GM12878 (cell line): ENCODE data around the gene ANKRD33. TPM values are rescaled to one million over a fixed set of nuclear protein-coding genes. Genes with fewer than 3 reads are reported as not detected.

Source experiments
- ATAC-seq: fragments of 200-7000 bp; cut with Tn5 transposase; 3 replicates; pipeline ENCODE4 v1.9.1; 2020; ENCODE audit warnings: mild to moderate bottlenecking, moderate library complexity
- BruUV-seq: library from RNA; stranded (reverse); fragments of 400-500 nt; replicated peaks from 2 replicates; lab custom pipeline; 2021; lab: Mats Ljungman, UMichigan
- CTCF ChIA-PET: fragments of 300-600 bp; sonication (Branson Sonifier 250); formaldehyde crosslinking; extraction: SDS; loops from one replicate; lab custom pipeline; 2021; ENCODE audit warnings: inconsistent platforms; lab: Yijun Ruan, JAX
- POLR2A ChIA-PET: fragments of 350-600 bp; formaldehyde crosslinking; extraction: SDS; loops from one replicate; lab custom pipeline; 2021; ENCODE audit warnings: inconsistent platforms; lab: Charles Lee
- RAD21 ChIA-PET: fragments of 300-600 bp; sonication (Branson Sonifier 250); formaldehyde crosslinking; loops from one replicate; lab custom pipeline; 2023; ENCODE audit warnings: antibody characterized with exemption; ENCODE audit not compliant: unreplicated experiment; lab: Charles Lee
- SMC1A ChIA-PET: fragments of 300-600 bp; sonication (Branson Sonifier 250); formaldehyde crosslinking; loops from one replicate; lab custom pipeline; 2023; ENCODE audit not compliant: unreplicated experiment, uncharacterized antibody; lab: Charles Lee
- DNase-seq: peaks from one replicate; pipeline ENCODE4 v3.0.0-alpha.2; 2011; ENCODE audit warnings: low read depth, low spot score
- FAIRE-seq: peaks from 3 replicates; lab custom pipeline; 2011; peaks lifted over from hg19 to GRCh38; lab: Jason Lieb, UNC
- H2AFZ ChIP-seq: 2 replicates; pipeline ENCODE4 v1.6.0; 2011; ENCODE audit warnings: low read depth, low read length, control low read depth; ENCODE audit not compliant: control insufficient read depth
- H3K27ac ChIP-seq: 2 replicates; pipeline ENCODE4 v1.5.1; 2011; ENCODE audit warnings: control low read depth; ENCODE audit not compliant: control insufficient read depth, insufficient read depth
- H3K27me3 ChIP-seq, 2 experiments: replicated peaks in 1 of 2; 2 replicates each; pipeline versions ENCODE4 v1.6.0 to v1.6.1; 2011; ENCODE audit warnings: low read length in 1 of 2; ENCODE audit not compliant: control insufficient read depth in 2 of 2, insufficient read depth in 2 of 2
- H3K36me3 ChIP-seq, 2 experiments: 2 replicates each; pipeline ENCODE4 v1.5.1; 2011; ENCODE audit warnings: low read length in 1 of 2; ENCODE audit not compliant: control insufficient read depth in 2 of 2, insufficient read depth in 2 of 2
- H3K4me1 ChIP-seq: 2 replicates; pipeline ENCODE4 v1.6.1; 2011; ENCODE audit warnings: mild to moderate bottlenecking, low read length, moderate library complexity, mixed read lengths; ENCODE audit not compliant: control insufficient read depth, insufficient read depth
- H3K4me2 ChIP-seq: 2 replicates; pipeline ENCODE4 v1.6.0; 2011; ENCODE audit warnings: control low read depth; ENCODE audit not compliant: control insufficient read depth, insufficient read depth
- H3K4me3 ChIP-seq: fragments of 200-600 bp; sonication (generic); 2 replicates; pipeline ENCODE4 v1.5.1; 2016
- H3K79me2 ChIP-seq: 2 replicates; pipeline ENCODE4 v1.6.0; 2011; ENCODE audit warnings: low read length; ENCODE audit not compliant: control insufficient read depth, insufficient read depth
- H3K9ac ChIP-seq: 2 replicates; pipeline ENCODE4 v1.8.0; 2011; ENCODE audit warnings: low read length, control low read depth, mixed read lengths; ENCODE audit not compliant: control insufficient read depth, insufficient read depth
- H3K9me3 ChIP-seq: replicated peaks from 3 replicates; pipeline ENCODE4 v1.5.1; 2011; ENCODE audit warnings: mild to moderate bottlenecking, low read length; ENCODE audit not compliant: control insufficient read depth, insufficient read depth
- H4K20me1 ChIP-seq: 2 replicates; pipeline ENCODE4 v1.6.0; 2011; ENCODE audit not compliant: control insufficient read depth, insufficient read depth
- CEBPZ ChIP-seq: fragments of 150-350 bp; IDR thresholded peaks from 2 replicates; pipeline ENCODE4 v1.6.1; 2016; ENCODE audit warnings: low read depth, low read length
- EZH2 ChIP-seq: IDR thresholded peaks from 2 replicates; pipeline ENCODE4 v1.6.1; 2012; ENCODE audit warnings: low read depth, mild to moderate bottlenecking, control low read depth, inconsistent platforms, low read length, borderline replicate concordance; ENCODE audit not compliant: control insufficient read depth
- FOS ChIP-seq: IDR thresholded peaks from 3 replicates; pipeline ENCODE4 v1.6.1; 2011; ENCODE audit warnings: borderline replicate concordance; ENCODE audit not compliant: insufficient read length; ENCODE audit errors: extremely low read depth
- IRF4 ChIP-seq: IDR thresholded peaks from 2 replicates; pipeline ENCODE4 v1.6.1; 2011; ENCODE audit warnings: low read depth, low read length
- KAT2A ChIP-seq: conservative IDR thresholded peaks from 2 replicates; pipeline ENCODE4 v1.6.1; 2011; ENCODE audit warnings: low read depth, low read length; ENCODE audit not compliant: control insufficient read depth
- MEF2B ChIP-seq: fragments of 450-650 bp; IDR thresholded peaks from 2 replicates; pipeline ENCODE4 v1.6.1; 2018; ENCODE audit warnings: mild to moderate bottlenecking, moderate library complexity; ENCODE audit not compliant: partially characterized antibody, poor library complexity, severe bottlenecking
- MLLT1 ChIP-seq: fragments of 450-650 bp; IDR thresholded peaks from 2 replicates; pipeline ENCODE4 v1.6.1; 2016; ENCODE audit warnings: mild to moderate bottlenecking
- NFYB ChIP-seq: IDR thresholded peaks from 2 replicates; pipeline ENCODE4 v1.6.1; 2011; ENCODE audit warnings: low read depth, mild to moderate bottlenecking, low read length, improper control_type of control experiment, moderate library complexity; ENCODE audit not compliant: insufficient read depth
- TARDBP ChIP-seq: IDR thresholded peaks from 2 replicates; pipeline ENCODE4 v1.6.1; 2016; ENCODE audit warnings: borderline replicate concordance
- ZNF207 ChIP-seq: fragments of 450-650 bp; IDR thresholded peaks from 2 replicates; pipeline ENCODE4 v1.6.1; 2014; ENCODE audit warnings: antibody characterized with exemption, mild to moderate bottlenecking, borderline replicate concordance
- WGBS: methylation state at CpG from one replicate; pipeline ENCODE4 v1.1.6; 2016; ENCODE audit warnings: low lambda C conversion rate; ENCODE audit not compliant: insufficient replicate concordance, insufficient coverage; ENCODE audit errors: missing lambda C conversion rate; 5-methylcytosine and 5-hydroxymethylcytosine counted together
- in situ Hi-C: fragments of 300-500 bp; cut with MboI; formaldehyde crosslinking; loops from 9 replicates; pipeline ENCODE4 v1.14.3; 2018; ENCODE audit warnings: mixed read lengths
- intact Hi-C: fragments of 100-400 bp; cut with micrococcal nuclease; formaldehyde crosslinking; loops from one replicate; pipeline ENCODE4 v1.14.2; 2022; ENCODE audit not compliant: unreplicated experiment
- polyA plus RNA-seq, 11 experiments: library from polyadenylated mRNA; depleted of rRNA in 4 of 11; unstranded in 6 of 11; stranded (reverse) in 5 of 11; fragments of >200 nt; fragmentation: Nextera tagmentation in 4 of 11; fragmentation: Illumina TruSeq in 1 of 11; extraction: Ambion mirVana in 4 of 11; extraction: Trizol in 1 of 11; gene quantifications; 1 replicate in 1 of 11; 2 replicates in 10 of 11; pipeline versions ENCODE4 v1.2.1 to v1.2.3, GENCODE V29; 2011 to 2016; ENCODE audit warnings: inconsistent platforms in 2 of 11, missing spikeins in 2 of 11, low read depth in 1 of 11
- total RNA-seq, 4 experiments: library from RNA; depleted of rRNA in 3 of 4; stranded (reverse); fragments of >200 nt in 3 of 4; fragmentation: Illumina TruSeq in 1 of 4; extraction: Trizol in 1 of 4; gene quantifications; 2 replicates each; pipeline versions ENCODE4 v1.2.1 to v1.2.3, GENCODE V29; 2013 to 2021

Gene ANKRD33
- total and polyA plus RNA-seq, 10 of the 15 experiments (the other 5 are each of a cell fraction or from before 2014, with no cell fraction given): not detected

- Histone ChIP-seq H3K36me3 (no peaks in the 10 kb centered on the region), H3K4me2 (no peak overlapping the region), H3K79me2 (no peaks in the 10 kb centered on the region), H3K9me3 (no peaks in the 10 kb centered on the region), H3K27me3 (peaks cover 0 to 2% of the 10 kb centered on the region in 2 experiments; a peak in 2 of 4 replicates), H3K9ac (no peak overlapping the region), H3K4me1 (no peaks in the 10 kb centered on the region), H3K27ac (no peak overlapping the region), H4K20me1 (no peaks in the 10 kb centered on the region), H3K4me3 (no peak overlapping the region), H2AFZ (no peak overlapping the region)
- no TSS peak for BruUV-seq
- WGBS: 25% methylated on average over 5 of the region's 8 CpGs
- no peak for TF ChIP-seq TARDBP
- DNase-seq (no peak), FAIRE-seq (no peak), ATAC-seq (no peak)
- ChIA-PET SMC1A (no interaction called here), CTCF (no interaction called here), POLR2A (no interaction called here), RAD21 (interaction anchor here (0.6 kb wide), 1 partner anchor 1192 kb away, joined by 3 read pairs; no protein-coding TSS in a partner anchor)
- intact Hi-C loops (no loop called here), in situ Hi-C loops (no loop called here)
Measured at GRCh38 chr12:51851413-51852124, 36.3 kb upstream of the ANKRD33 start.

GRCh38 chr12:51852404-51853137 lies 35.3 kb upstream of the ANKRD33 start:
- ChIA-PET RAD21 (no interaction called here), CTCF (no interaction called here), SMC1A (no interaction called here), POLR2A (no interaction called here)
- no TSS peak for BruUV-seq
- Histone ChIP-seq H3K4me2 (no peak overlapping the region), H3K27me3 (peaks cover 0 to 2% of the 10 kb centered on the region in 2 experiments; a peak in 2 of 4 replicates), H3K27ac (no peak overlapping the region), H3K79me2 (no peaks in the 10 kb centered on the region), H3K9ac (no peak overlapping the region), H3K36me3 (no peaks in the 10 kb centered on the region), H3K9me3 (no peaks in the 10 kb centered on the region), H3K4me1 (no peaks in the 10 kb centered on the region), H3K4me3 (no peak overlapping the region), H4K20me1 (no peaks in the 10 kb centered on the region), H2AFZ (no peak overlapping the region)
- FAIRE-seq: no peak
- 55% methylated on average over 5 of the region's 5 CpGs for WGBS
- ATAC-seq: no peak
- DNase-seq: no peak
- intact Hi-C loops (no loop called here), in situ Hi-C loops (no loop called here)
- TF ChIP-seq FOS: no peak
- no peak for TF ChIP-seq MLLT1
- TF ChIP-seq KAT2A: no peak
- TF ChIP-seq EZH2: no peak
- TF ChIP-seq MEF2B: no peak
- no peak for TF ChIP-seq IRF4
- no peak for TF ChIP-seq NFYB
- TF ChIP-seq ZNF207: no peak
- TF ChIP-seq CEBPZ: no peak
